GM12878 (cell line): ENCODE data around the gene DEUP1. TPM values are rescaled to one million over a fixed set of nuclear protein-coding genes. Genes with fewer than 3 reads are reported as not detected.

ENCODE experiments used
- ATAC-seq: fragments of 200-7000 bp; cut with Tn5 transposase; 3 replicates; pipeline ENCODE4 v1.9.1; 2020; ENCODE audit warnings: mild to moderate bottlenecking, moderate library complexity
- BruUV-seq: library from RNA; stranded (reverse); fragments of 400-500 nt; replicated peaks from 2 replicates; lab custom pipeline; 2021; lab: Mats Ljungman, UMichigan
- CTCF ChIA-PET: fragments of 300-600 bp; sonication (Branson Sonifier 250); formaldehyde crosslinking; extraction: SDS; loops from one replicate; lab custom pipeline; 2021; ENCODE audit warnings: inconsistent platforms; lab: Yijun Ruan, JAX
- POLR2A ChIA-PET: fragments of 350-600 bp; formaldehyde crosslinking; extraction: SDS; loops from one replicate; lab custom pipeline; 2021; ENCODE audit warnings: inconsistent platforms; lab: Charles Lee
- RAD21 ChIA-PET: fragments of 300-600 bp; sonication (Branson Sonifier 250); formaldehyde crosslinking; loops from one replicate; lab custom pipeline; 2023; ENCODE audit warnings: antibody characterized with exemption; ENCODE audit not compliant: unreplicated experiment; lab: Charles Lee
- SMC1A ChIA-PET: fragments of 300-600 bp; sonication (Branson Sonifier 250); formaldehyde crosslinking; loops from one replicate; lab custom pipeline; 2023; ENCODE audit not compliant: unreplicated experiment, uncharacterized antibody; lab: Charles Lee
- DNase-seq: peaks from one replicate; pipeline ENCODE4 v3.0.0-alpha.2; 2011; ENCODE audit warnings: low read depth, low spot score
- FAIRE-seq: peaks from 3 replicates; lab custom pipeline; 2011; peaks lifted over from hg19 to GRCh38; lab: Jason Lieb, UNC
- H2AFZ ChIP-seq: 2 replicates; pipeline ENCODE4 v1.6.0; 2011; ENCODE audit warnings: low read depth, low read length, control low read depth; ENCODE audit not compliant: control insufficient read depth
- H3K27ac ChIP-seq: 2 replicates; pipeline ENCODE4 v1.5.1; 2011; ENCODE audit warnings: control low read depth; ENCODE audit not compliant: control insufficient read depth, insufficient read depth
- H3K27me3 ChIP-seq, 2 experiments: replicated peaks in 1 of 2; 2 replicates each; pipeline versions ENCODE4 v1.6.0 to v1.6.1; 2011; ENCODE audit warnings: low read length in 1 of 2; ENCODE audit not compliant: control insufficient read depth in 2 of 2, insufficient read depth in 2 of 2
- H3K36me3 ChIP-seq, 2 experiments: 2 replicates each; pipeline ENCODE4 v1.5.1; 2011; ENCODE audit warnings: low read length in 1 of 2; ENCODE audit not compliant: control insufficient read depth in 2 of 2, insufficient read depth in 2 of 2
- H3K4me1 ChIP-seq: 2 replicates; pipeline ENCODE4 v1.6.1; 2011; ENCODE audit warnings: mild to moderate bottlenecking, low read length, moderate library complexity, mixed read lengths; ENCODE audit not compliant: control insufficient read depth, insufficient read depth
- H3K4me2 ChIP-seq: 2 replicates; pipeline ENCODE4 v1.6.0; 2011; ENCODE audit warnings: control low read depth; ENCODE audit not compliant: control insufficient read depth, insufficient read depth
- H3K4me3 ChIP-seq: fragments of 200-600 bp; sonication (generic); 2 replicates; pipeline ENCODE4 v1.5.1; 2016
- H3K79me2 ChIP-seq: 2 replicates; pipeline ENCODE4 v1.6.0; 2011; ENCODE audit warnings: low read length; ENCODE audit not compliant: control insufficient read depth, insufficient read depth
- H3K9ac ChIP-seq: 2 replicates; pipeline ENCODE4 v1.8.0; 2011; ENCODE audit warnings: low read length, control low read depth, mixed read lengths; ENCODE audit not compliant: control insufficient read depth, insufficient read depth
- H3K9me3 ChIP-seq: replicated peaks from 3 replicates; pipeline ENCODE4 v1.5.1; 2011; ENCODE audit warnings: mild to moderate bottlenecking, low read length; ENCODE audit not compliant: control insufficient read depth, insufficient read depth
- H4K20me1 ChIP-seq: 2 replicates; pipeline ENCODE4 v1.6.0; 2011; ENCODE audit not compliant: control insufficient read depth, insufficient read depth
- HCFC1 ChIP-seq: fragments of 150-350 bp; IDR thresholded peaks from 2 replicates; pipeline ENCODE4 v1.6.1; 2014; ENCODE audit warnings: low read length
- MTA3 ChIP-seq: IDR thresholded peaks from 2 replicates; pipeline ENCODE4 v1.6.1; 2012; ENCODE audit warnings: low read length, inconsistent platforms, borderline replicate concordance
- ZZZ3 ChIP-seq: IDR thresholded peaks from 2 replicates; pipeline ENCODE4 v1.6.1; 2011; ENCODE audit warnings: low read depth; ENCODE audit not compliant: control insufficient read depth, insufficient read length
- WGBS: methylation state at CpG from one replicate; pipeline ENCODE4 v1.1.6; 2016; ENCODE audit warnings: low lambda C conversion rate; ENCODE audit not compliant: insufficient replicate concordance, insufficient coverage; ENCODE audit errors: missing lambda C conversion rate; 5-methylcytosine and 5-hydroxymethylcytosine counted together
- in situ Hi-C: fragments of 300-500 bp; cut with MboI; formaldehyde crosslinking; loops from 9 replicates; pipeline ENCODE4 v1.14.3; 2018; ENCODE audit warnings: mixed read lengths
- intact Hi-C: fragments of 100-400 bp; cut with micrococcal nuclease; formaldehyde crosslinking; loops from one replicate; pipeline ENCODE4 v1.14.2; 2022; ENCODE audit not compliant: unreplicated experiment
- polyA plus RNA-seq, 11 experiments: library from polyadenylated mRNA; depleted of rRNA in 4 of 11; unstranded in 6 of 11; stranded (reverse) in 5 of 11; fragments of >200 nt; fragmentation: Nextera tagmentation in 4 of 11; fragmentation: Illumina TruSeq in 1 of 11; extraction: Ambion mirVana in 4 of 11; extraction: Trizol in 1 of 11; gene quantifications; 1 replicate in 1 of 11; 2 replicates in 10 of 11; pipeline versions ENCODE4 v1.2.1 to v1.2.3, GENCODE V29; 2011 to 2016; ENCODE audit warnings: inconsistent platforms in 2 of 11, missing spikeins in 2 of 11, low read depth in 1 of 11
- total RNA-seq, 4 experiments: library from RNA; depleted of rRNA in 3 of 4; stranded (reverse); fragments of >200 nt in 3 of 4; fragmentation: Illumina TruSeq in 1 of 4; extraction: Trizol in 1 of 4; gene quantifications; 2 replicates each; pipeline versions ENCODE4 v1.2.1 to v1.2.3, GENCODE V29; 2013 to 2021
- TF ChIP-seq, protein P1 (sequence below): IDR thresholded peaks from 2 replicates; pipeline ENCODE4 v1.6.1; 2011; ENCODE audit warnings: borderline replicate concordance, low read depth, mild to moderate bottlenecking, moderate library complexity, mixed read lengths, low read length; ENCODE audit not compliant: insufficient read depth; ENCODE audit errors: extremely low read length
- TF ChIP-seq, protein P2 (sequence below): fragments of 450-650 bp; IDR thresholded peaks from 2 replicates; pipeline ENCODE4 v1.6.1; 2017; ENCODE audit warnings: mild to moderate bottlenecking, moderate library complexity

DEUP1 gene
- total and polyA plus RNA-seq, 10 of the 15 experiments (the other 5 are each of a cell fraction or from before 2014, with no cell fraction given) = 0.12 TPM; not detected in 9

DNA sequence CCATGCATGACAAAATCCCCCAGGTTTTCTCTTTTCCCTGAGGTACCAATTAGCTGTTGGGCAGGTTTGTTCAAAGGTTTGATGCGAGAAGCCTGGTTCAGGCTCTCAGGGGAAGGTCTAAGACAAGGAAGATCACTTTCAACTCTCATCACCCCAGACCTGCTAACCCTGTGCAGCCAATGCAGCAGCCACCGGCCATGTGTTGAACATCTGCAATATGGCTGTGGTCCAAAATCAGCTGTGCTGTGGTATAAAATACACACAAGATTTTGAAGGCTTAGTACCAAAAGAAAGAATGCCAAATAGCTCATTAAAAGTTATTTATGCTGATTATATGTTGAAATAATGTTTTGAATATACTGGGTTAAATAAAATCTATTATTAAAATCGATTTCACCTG lies 154.2 kb downstream of the DEUP1 start:
- H3K36me3 ChIP-seq = peaks cover 0 to 20% of the 10 kb centered on the region in 2 experiments; a peak in 3 of 4 replicates
- no peak for DNase-seq
- H3K9me3 ChIP-seq = no peaks in the 10 kb centered on the region
- no peaks in the 10 kb centered on the region for H3K79me2 ChIP-seq
- in situ Hi-C loops = no loop called here
- no peak for FAIRE-seq
- BruUV-seq = no TSS peak
- H3K27me3 ChIP-seq = no peaks in the 10 kb centered on the region
- WGBS = 35% methylated on average over 3 of the region's 3 CpGs
- H3K4me3 ChIP-seq = no peak overlapping the region
- no peak overlapping the region for H3K27ac ChIP-seq
- no peak overlapping the region for H3K4me2 ChIP-seq
- ChIA-PET POLR2A (interaction anchor here (1.1 kb wide), 1 partner anchor 48 kb away, joined by 3 read pairs; no protein-coding TSS in a partner anchor), CTCF (no interaction called here), SMC1A (interaction anchor here (0.6 to 1.1 kb wide), 4 partner anchors 10 to 1372 kb away, joined by 3 read pairs; no protein-coding TSS in a partner anchor), RAD21 (interaction anchor here (1.0 to 1.5 kb wide), 3 partner anchors 39 to 65 kb away, joined by 3 to 4 read pairs (median 4); no protein-coding TSS in a partner anchor)
- intact Hi-C loops = no loop called here
- no peak overlapping the region for H2AFZ ChIP-seq
- H3K9ac ChIP-seq = no peak overlapping the region
- no peaks in the 10 kb centered on the region for H4K20me1 ChIP-seq
- H3K4me1 ChIP-seq = no peaks in the 10 kb centered on the region
- TF ChIP-seq HCFC1 = no peak
- TF ChIP-seq, protein P1, sequence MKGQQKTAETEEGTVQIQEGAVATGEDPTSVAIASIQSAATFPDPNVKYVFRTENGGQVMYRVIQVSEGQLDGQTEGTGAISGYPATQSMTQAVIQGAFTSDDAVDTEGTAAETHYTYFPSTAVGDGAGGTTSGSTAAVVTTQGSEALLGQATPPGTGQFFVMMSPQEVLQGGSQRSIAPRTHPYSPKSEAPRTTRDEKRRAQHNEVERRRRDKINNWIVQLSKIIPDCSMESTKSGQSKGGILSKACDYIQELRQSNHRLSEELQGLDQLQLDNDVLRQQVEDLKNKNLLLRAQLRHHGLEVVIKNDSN = no peak
- TF ChIP-seq ZZZ3 = no peak
- TF ChIP-seq MTA3 = no peak
- TF ChIP-seq, protein P2, sequence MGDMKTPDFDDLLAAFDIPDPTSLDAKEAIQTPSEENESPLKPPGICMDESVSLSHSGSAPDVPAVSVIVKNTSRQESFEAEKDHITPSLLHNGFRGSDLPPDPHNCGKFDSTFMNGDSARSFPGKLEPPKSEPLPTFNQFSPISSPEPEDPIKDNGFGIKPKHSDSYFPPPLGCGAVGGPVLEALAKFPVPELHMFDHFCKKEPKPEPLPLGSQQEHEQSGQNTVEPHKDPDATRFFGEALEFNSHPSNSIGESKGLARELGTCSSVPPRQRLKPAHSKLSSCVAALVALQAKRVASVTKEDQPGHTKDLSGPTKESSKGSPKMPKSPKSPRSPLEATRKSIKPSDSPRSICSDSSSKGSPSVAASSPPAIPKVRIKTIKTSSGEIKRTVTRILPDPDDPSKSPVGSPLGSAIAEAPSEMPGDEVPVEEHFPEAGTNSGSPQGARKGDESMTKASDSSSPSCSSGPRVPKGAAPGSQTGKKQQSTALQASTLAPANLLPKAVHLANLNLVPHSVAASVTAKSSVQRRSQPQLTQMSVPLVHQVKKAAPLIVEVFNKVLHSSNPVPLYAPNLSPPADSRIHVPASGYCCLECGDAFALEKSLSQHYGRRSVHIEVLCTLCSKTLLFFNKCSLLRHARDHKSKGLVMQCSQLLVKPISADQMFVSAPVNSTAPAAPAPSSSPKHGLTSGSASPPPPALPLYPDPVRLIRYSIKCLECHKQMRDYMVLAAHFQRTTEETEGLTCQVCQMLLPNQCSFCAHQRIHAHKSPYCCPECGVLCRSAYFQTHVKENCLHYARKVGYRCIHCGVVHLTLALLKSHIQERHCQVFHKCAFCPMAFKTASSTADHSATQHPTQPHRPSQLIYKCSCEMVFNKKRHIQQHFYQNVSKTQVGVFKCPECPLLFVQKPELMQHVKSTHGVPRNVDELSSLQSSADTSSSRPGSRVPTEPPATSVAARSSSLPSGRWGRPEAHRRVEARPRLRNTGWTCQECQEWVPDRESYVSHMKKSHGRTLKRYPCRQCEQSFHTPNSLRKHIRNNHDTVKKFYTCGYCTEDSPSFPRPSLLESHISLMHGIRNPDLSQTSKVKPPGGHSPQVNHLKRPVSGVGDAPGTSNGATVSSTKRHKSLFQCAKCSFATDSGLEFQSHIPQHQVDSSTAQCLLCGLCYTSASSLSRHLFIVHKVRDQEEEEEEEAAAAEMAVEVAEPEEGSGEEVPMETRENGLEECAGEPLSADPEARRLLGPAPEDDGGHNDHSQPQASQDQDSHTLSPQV = no peak
- ATAC-seq = no peak
